ENCODE measurements around the gene MRPL21. TPM values are rescaled to one million over a fixed set of nuclear protein-coding genes. Genes with fewer than 3 reads are reported as not detected.
"Not testable (repeated sequence)": the region's sequence is repeated elsewhere in the genome, so short reads cannot be mapped to it uniquely, and the experiment has no call there.

MRPL21 gene
- total RNA-seq, 1 experiment from 2014 or later, result 82.3 TPM

- Mint-ChIP-seq H3K27ac (no peak overlapping the region), H3K4me3 (no peak overlapping the region), H3K9me3 (peaks cover 15% of the 10 kb centered on the region), H3K4me1 (peaks cover 7% of the 10 kb centered on the region), H3K27me3 (ENCODE audit: low read depth) (peaks cover 6% of the 10 kb centered on the region), H3K36me3 (peaks cover 8% of the 10 kb centered on the region)
- no peak for ATAC-seq
- TF ChIP-seq NR2C2 (CRISPR knock-in tag; IDR thresholded peaks at IDR 0.05), result no peak
- DNase-seq (ENCODE audit: low spot score), result no peak
- CTCF ChIA-PET, result no interaction called here
- POLR2A ChIA-PET, result no interaction called here
Observed at GRCh38 chr11:68859123-68859522, 44.5 kb downstream of the MRPL21 start.

DNA sequence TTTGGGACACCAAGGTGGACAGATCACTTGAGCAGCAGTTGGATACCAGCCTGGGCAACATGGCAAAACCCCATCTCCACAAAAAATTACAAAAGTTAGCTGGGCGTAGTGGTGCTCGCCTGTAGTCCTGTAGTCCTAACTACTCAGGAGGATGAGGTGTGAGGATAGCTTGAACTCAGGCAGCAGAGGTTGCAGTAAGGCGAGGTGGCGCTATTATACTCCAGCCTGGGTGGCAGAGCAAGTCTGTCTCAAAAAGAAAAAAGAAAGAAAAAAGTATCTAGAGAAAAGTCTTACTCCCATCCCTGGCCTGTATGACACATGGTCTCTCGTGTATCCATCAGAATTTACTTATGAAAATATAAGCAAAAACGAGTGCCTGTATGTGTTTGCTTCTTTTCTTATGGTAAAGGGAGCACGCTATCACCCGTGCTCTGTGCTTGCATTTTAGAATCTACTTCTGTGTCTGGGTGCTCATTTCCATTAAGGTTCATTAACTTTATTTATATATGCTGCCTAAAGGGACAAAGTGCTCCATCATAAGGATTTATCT, 46.5 kb downstream of the MRPL21 start:
- ATAC-seq (peak; percentile 57), DNase-seq (ENCODE audit: low spot score) (no peak)
- H3K4me1 Mint-ChIP-seq, result peaks cover 11% of the 10 kb centered on the region
- ChIA-PET POLR2A (no interaction called here), CTCF (interaction anchor here (1.0 to 1.1 kb wide), 2 partner anchors 13 to 59 kb away, joined by 3 to 6 read pairs; no protein-coding TSS in a partner anchor)
- H3K27ac Mint-ChIP-seq, result no peak overlapping the region
- no peak overlapping the region for H3K4me3 Mint-ChIP-seq
- H3K36me3 Mint-ChIP-seq, result 0 out of 2 replicates have a peak, but pooled peaks cover 3% of the 10 kb centered on the region
- H3K9me3 Mint-ChIP-seq, result peaks cover 7% of the 10 kb centered on the region
- peaks cover 23% of the 10 kb centered on the region for H3K27me3 Mint-ChIP-seq (ENCODE audit: low read depth)
- no peak for TF ChIP-seq SMAD4 (CRISPR knock-in tag; IDR thresholded peaks at IDR 0.05)
- TF ChIP-seq TEAD1 (CRISPR knock-in tag; IDR thresholded peaks at IDR 0.05), result no peak
- TF ChIP-seq SMAD3 (CRISPR knock-in tag; IDR thresholded peaks at IDR 0.05; ENCODE audit: borderline replicate concordance), result no peak
- no peak for TF ChIP-seq ZNF671 (CRISPR knock-in tag; IDR thresholded peaks at IDR 0.05)
- TF ChIP-seq JUN (CRISPR knock-in tag; IDR thresholded peaks at IDR 0.05), result no peak
- no peak for TF ChIP-seq ZNF138 (CRISPR knock-in tag; conservative IDR thresholded peaks at IDR 0.05)
- TF ChIP-seq MXD4 (CRISPR knock-in tag; IDR thresholded peaks at IDR 0.05; ENCODE audit: borderline replicate concordance), result no peak
- TF ChIP-seq GTF2I (CRISPR knock-in tag; conservative IDR thresholded peaks at IDR 0.05), result no peak
- TF ChIP-seq, protein P1, sequence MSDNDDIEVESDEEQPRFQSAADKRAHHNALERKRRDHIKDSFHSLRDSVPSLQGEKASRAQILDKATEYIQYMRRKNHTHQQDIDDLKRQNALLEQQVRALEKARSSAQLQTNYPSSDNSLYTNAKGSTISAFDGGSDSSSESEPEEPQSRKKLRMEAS (CRISPR knock-in tag; IDR thresholded peaks at IDR 0.05), result no peak
- TF ChIP-seq, protein P2, sequence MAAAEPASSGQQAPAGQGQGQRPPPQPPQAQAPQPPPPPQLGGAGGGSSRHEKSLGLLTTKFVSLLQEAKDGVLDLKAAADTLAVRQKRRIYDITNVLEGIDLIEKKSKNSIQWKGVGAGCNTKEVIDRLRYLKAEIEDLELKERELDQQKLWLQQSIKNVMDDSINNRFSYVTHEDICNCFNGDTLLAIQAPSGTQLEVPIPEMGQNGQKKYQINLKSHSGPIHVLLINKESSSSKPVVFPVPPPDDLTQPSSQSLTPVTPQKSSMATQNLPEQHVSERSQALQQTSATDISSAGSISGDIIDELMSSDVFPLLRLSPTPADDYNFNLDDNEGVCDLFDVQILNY (CRISPR knock-in tag; IDR thresholded peaks at IDR 0.05), result no peak
- TF ChIP-seq, protein P3, sequence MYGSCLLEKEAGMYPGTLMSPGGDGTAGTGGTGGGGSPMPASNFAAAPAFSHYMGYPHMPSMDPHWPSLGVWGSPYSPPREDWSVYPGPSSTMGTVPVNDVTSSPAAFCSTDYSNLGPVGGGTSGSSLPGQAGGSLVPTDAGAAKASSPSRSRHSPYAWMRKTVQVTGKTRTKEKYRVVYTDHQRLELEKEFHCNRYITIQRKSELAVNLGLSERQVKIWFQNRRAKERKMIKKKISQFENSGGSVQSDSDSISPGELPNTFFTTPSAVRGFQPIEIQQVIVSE (CRISPR knock-in tag; IDR thresholded peaks at IDR 0.05; ENCODE audit: borderline replicate concordance), result no peak
- TF ChIP-seq, protein P4, sequence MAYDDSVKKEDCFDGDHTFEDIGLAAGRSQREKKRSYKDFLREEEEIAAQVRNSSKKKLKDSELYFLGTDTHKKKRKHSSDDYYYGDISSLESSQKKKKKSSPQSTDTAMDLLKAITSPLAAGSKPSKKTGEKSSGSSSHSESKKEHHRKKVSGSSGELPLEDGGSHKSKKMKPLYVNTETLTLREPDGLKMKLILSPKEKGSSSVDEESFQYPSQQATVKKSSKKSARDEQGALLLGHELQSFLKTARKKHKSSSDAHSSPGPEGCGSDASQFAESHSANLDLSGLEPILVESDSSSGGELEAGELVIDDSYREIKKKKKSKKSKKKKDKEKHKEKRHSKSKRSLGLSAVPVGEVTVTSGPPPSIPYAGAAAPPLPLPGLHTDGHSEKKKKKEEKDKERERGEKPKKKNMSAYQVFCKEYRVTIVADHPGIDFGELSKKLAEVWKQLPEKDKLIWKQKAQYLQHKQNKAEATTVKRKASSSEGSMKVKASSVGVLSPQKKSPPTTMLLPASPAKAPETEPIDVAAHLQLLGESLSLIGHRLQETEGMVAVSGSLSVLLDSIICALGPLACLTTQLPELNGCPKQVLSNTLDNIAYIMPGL (CRISPR knock-in tag; IDR thresholded peaks at IDR 0.05), result no peak
- no peak for TF ChIP-seq EMX1 (CRISPR knock-in tag; IDR thresholded peaks at IDR 0.05)
- TF ChIP-seq, protein P5, sequence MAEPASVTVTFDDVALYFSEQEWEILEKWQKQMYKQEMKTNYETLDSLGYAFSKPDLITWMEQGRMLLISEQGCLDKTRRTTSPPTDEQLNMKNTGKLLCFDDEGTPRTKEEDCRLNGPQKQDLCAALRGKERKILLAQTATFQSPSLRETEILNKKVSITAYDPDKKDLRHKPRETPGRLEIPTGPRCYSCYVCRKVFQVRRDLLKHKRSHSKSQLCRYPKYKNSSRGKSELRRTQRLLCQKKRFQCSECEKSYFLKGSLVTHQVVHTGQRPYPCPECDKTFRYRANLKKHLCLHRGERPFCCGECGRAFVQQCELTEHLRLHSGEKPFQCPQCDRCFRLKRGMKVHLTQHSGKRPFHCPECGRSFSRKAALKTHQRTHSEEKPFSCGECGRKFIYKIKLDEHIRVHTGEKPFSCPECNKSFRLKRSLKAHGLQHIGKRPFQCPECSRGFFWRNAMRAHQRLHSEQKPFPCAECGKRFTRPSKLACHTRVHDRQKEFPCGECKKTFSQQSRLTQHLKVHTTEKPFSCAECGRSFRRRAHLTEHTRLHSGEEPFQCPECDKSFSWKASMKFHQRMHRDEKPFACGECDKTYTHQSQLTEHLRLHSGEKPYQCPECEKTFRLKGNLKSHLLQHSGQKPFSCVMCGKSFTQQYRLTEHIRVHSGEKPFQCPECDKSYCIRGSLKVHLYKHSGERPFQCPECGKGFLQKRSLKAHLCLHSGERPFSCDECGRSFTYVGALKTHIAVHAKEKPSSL (CRISPR knock-in tag; conservative IDR thresholded peaks at IDR 0.05), result no peak
- no peak for TF ChIP-seq FOXK1 (CRISPR knock-in tag; IDR thresholded peaks at IDR 0.05)

DNA sequence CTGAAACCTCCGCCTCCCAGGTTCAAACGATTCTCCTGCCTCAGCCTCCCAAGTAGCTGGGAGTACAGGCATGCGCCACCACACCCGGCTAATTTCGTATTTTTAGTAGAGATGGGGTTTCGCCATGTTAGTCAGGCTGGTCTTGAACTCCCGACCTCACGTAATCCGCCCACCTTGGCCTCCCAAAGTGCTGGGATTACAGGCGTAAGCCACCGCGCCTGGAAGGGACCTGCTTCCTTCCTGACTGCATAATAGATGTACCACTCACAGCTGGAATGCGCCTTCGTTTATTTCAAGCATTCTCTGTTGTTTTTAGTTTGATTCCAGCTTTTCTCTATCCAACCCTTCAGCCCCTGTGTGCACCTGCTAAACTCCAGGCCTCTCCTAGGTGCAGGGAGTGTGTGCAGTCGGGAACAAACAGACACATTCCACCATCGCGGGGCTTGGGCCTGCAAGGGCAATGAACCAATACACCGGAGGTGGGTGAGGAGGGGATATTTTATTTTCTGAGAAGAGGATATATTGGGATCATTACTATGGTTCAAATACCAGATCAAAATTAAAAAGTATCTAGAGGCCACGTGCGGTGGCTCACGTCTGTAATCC, 47.1 kb downstream of the MRPL21 start:
- POLR2A ChIA-PET; H3K36me3 Mint-ChIP-seq; ATAC-seq; H3K27ac Mint-ChIP-seq; DNase-seq (ENCODE audit: low spot score); H3K9me3 Mint-ChIP-seq: not testable (repeated sequence)
- Mint-ChIP-seq H3K27me3 (ENCODE audit: low read depth) (peaks cover 26% of the 10 kb centered on the region), H3K4me3 (peak overlapping the region; percentile 82), H3K4me1 (peaks cover 11% of the 10 kb centered on the region)
- CTCF ChIA-PET, result interaction anchor here (1.0 to 1.1 kb wide), 2 partner anchors 13 to 58 kb away, joined by 3 to 6 read pairs; no protein-coding TSS in a partner anchor
